Measurements from ENCODE around the gene ATP1A1.

The ATP1A1 gene

GRCh38 chr1:116346943-116347673 is 25.9 kb upstream of the ATP1A1 start:
- no peaks in the 10 kb centered on the region for H3K9me3 ChIP-seq (ENCODE audit: control insufficient read depth, insufficient read depth, low read length)
- no peak overlapping the region for H3K9ac ChIP-seq (ENCODE audit: low read depth, low read length)
- H3K36me3 ChIP-seq (ENCODE audit: control insufficient read depth, insufficient read depth, low read length) = no peaks in the 10 kb centered on the region
- H3K27me3 ChIP-seq (ENCODE audit: control insufficient read depth, insufficient read depth, low read length) = no peaks in the 10 kb centered on the region
- H3K4me1 ChIP-seq (ENCODE audit: control insufficient read depth, insufficient read depth, low read length) = peaks cover 3% of the 10 kb centered on the region
- H3K4me3 ChIP-seq (ENCODE audit: low read depth, low read length) = no peak overlapping the region

DNA sequence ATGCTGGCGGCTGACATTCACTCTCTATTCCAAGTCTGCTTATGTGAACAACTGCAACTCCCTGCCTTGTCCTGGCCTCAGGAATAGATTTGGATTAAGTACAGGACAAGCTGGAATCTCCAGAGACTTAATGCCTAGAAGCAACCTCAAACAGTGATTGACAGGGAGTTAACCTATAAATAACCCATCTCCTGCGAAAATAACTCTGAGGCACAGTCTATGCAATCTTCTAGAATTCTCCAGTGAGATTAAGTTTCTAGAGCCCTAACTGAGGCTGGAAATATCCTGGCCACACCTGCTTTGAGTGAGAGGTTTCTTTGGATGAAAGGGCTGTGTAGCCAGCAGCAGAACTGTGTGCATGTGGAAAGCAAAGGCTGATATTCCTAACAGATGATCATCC is 25.3 kb upstream of the ATP1A1 start:
- Histone ChIP-seq H3K36me3 (ENCODE audit: control insufficient read depth, insufficient read depth, low read length) (no peaks in the 10 kb centered on the region), H3K4me3 (ENCODE audit: low read depth, low read length) (no peak overlapping the region), H3K4me1 (ENCODE audit: control insufficient read depth, insufficient read depth, low read length) (peaks cover 3% of the 10 kb centered on the region), H3K27me3 (ENCODE audit: control insufficient read depth, insufficient read depth, low read length) (no peaks in the 10 kb centered on the region), H3K9me3 (ENCODE audit: control insufficient read depth, insufficient read depth, low read length) (no peaks in the 10 kb centered on the region), H3K9ac (ENCODE audit: low read depth, low read length) (no peak overlapping the region)

- Histone ChIP-seq H3K9ac (ENCODE audit: low read depth, low read length) (no peak overlapping the region), H3K4me3 (ENCODE audit: low read depth, low read length) (no peak overlapping the region), H3K36me3 (ENCODE audit: control insufficient read depth, insufficient read depth, low read length) (no peaks in the 10 kb centered on the region), H3K27me3 (ENCODE audit: control insufficient read depth, insufficient read depth, low read length) (no peaks in the 10 kb centered on the region), H3K4me1 (ENCODE audit: control insufficient read depth, insufficient read depth, low read length) (peaks cover 3% of the 10 kb centered on the region), H3K9me3 (ENCODE audit: control insufficient read depth, insufficient read depth, low read length) (no peaks in the 10 kb centered on the region)
These were observed 22.9 kb upstream of the ATP1A1 start for GRCh38 chr1:116350097-116350645.

DNA sequence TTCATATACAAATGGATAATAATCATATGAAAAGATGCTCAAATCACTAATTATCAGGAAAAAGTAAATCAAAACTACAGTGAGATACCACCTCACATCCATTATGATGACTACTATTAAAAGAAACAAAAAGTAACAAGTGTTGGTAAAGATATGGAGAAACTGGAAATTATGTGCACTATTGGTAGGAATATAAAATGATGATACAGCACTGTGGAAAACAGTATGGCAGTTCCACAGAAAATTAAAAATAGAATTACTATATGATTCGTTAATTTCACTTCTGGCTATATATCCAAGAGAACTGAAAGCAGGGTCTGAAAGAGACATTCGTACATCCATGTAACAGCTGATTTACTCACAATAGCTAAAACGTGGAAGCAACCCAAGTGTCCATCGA is 21.1 kb upstream of the ATP1A1 start:
- Histone ChIP-seq H3K9me3 (ENCODE audit: control insufficient read depth, insufficient read depth, low read length) (no peaks in the 10 kb centered on the region), H3K36me3 (ENCODE audit: control insufficient read depth, insufficient read depth, low read length) (no peaks in the 10 kb centered on the region), H3K9ac (ENCODE audit: low read depth, low read length) (no peak overlapping the region), H3K4me1 (ENCODE audit: control insufficient read depth, insufficient read depth, low read length) (peaks cover 1% of the 10 kb centered on the region), H3K4me3 (ENCODE audit: low read depth, low read length) (no peak overlapping the region), H3K27me3 (ENCODE audit: control insufficient read depth, insufficient read depth, low read length) (no peaks in the 10 kb centered on the region)

DNA sequence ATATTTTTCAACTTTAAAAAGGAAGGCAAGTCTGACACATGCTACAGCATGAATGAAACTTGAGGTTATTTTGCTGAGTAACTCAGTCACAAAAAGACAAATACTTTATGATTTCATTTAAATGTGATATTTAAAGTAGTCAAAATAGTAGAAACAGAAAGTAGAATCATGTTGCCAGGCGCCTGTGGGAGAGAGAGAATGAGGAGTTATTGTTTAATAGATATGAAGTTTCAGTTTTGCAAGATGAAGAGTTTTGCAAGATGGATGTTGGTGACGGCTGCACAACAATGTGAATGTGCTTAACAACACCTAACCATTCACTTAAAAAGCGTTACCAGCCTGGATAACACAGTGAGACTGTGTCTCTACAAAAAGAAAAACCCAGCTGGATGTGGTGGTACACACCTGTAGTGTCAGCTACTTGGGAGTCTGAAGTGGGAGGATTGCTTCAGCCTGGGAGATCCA is 20.7 kb upstream of the ATP1A1 start:
- Histone ChIP-seq H3K9me3 (ENCODE audit: control insufficient read depth, insufficient read depth, low read length) (no peaks in the 10 kb centered on the region), H3K9ac (ENCODE audit: low read depth, low read length) (no peak overlapping the region), H3K4me1 (ENCODE audit: control insufficient read depth, insufficient read depth, low read length) (no peaks in the 10 kb centered on the region), H3K4me3 (ENCODE audit: low read depth, low read length) (no peak overlapping the region), H3K27me3 (ENCODE audit: control insufficient read depth, insufficient read depth, low read length) (no peaks in the 10 kb centered on the region), H3K36me3 (ENCODE audit: control insufficient read depth, insufficient read depth, low read length) (no peaks in the 10 kb centered on the region)

GRCh38 chr1:116353155-116353554 is 19.9 kb upstream of the ATP1A1 start:
- no peaks in the 10 kb centered on the region for H3K36me3 ChIP-seq (ENCODE audit: control insufficient read depth, insufficient read depth, low read length)
- H3K4me3 ChIP-seq (ENCODE audit: low read depth, low read length) = no peak overlapping the region

DNA sequence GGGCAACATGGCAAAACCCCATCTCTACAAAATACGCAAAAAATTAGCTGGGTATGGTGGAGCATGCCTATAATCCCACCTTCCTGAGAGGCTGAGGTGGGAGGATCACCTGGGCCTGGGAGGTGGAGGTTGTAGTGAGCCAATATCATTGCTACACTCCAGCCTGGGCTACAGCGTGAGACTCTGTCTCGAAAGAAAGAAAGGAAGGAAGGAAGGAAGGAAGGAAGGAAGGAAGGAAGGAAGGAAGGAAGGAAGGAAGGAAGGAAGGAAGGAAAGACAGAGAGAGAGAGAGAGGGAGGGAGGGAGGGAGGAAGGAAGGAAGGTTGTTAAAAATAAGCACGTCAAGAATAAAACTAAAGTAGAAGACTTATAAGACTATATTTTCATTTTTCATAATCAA is 17.0 kb upstream of the ATP1A1 start:
- H3K36me3 ChIP-seq (ENCODE audit: control insufficient read depth, insufficient read depth, low read length) = no peaks in the 10 kb centered on the region
- H3K27me3 ChIP-seq (ENCODE audit: control insufficient read depth, insufficient read depth, low read length) = no peaks in the 10 kb centered on the region
- H3K9me3 ChIP-seq (ENCODE audit: control insufficient read depth, insufficient read depth, low read length) = no peaks in the 10 kb centered on the region
- no peak overlapping the region for H3K9ac ChIP-seq (ENCODE audit: low read depth, low read length)
- H3K4me1 ChIP-seq (ENCODE audit: control insufficient read depth, insufficient read depth, low read length) = no peaks in the 10 kb centered on the region
- H3K4me3 ChIP-seq (ENCODE audit: low read depth, low read length) = no peak overlapping the region

More at GRCh38 chr1:116353155-116353554, 19.9 kb upstream of the ATP1A1 start:
- no peaks in the 10 kb centered on the region for H3K4me1 ChIP-seq (ENCODE audit: control insufficient read depth, insufficient read depth, low read length)
- no peaks in the 10 kb centered on the region for H3K27me3 ChIP-seq (ENCODE audit: control insufficient read depth, insufficient read depth, low read length)
- H3K9ac ChIP-seq (ENCODE audit: low read depth, low read length) = no peak overlapping the region
- no peaks in the 10 kb centered on the region for H3K9me3 ChIP-seq (ENCODE audit: control insufficient read depth, insufficient read depth, low read length)

DNA sequence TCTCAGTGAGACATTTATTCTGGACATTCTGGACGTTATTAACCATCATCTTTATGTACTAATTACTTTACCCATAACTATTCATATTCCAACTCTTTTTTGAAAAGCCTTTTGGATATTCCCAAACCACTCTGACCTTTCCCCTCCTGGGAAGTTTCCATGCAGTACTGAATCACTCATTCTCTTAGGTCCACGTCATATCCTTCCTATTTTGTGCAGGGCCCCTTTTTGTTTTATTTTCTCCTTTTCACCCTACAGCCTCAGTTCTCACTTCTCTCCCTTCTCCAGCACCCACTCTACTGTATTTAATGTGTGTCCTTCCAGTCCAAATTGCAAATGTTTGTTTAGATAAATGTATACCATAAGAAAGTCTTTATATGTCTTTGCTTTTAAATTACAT is 16.4 kb upstream of the ATP1A1 start:
- Histone ChIP-seq H3K27me3 (ENCODE audit: control insufficient read depth, insufficient read depth, low read length) (no peaks in the 10 kb centered on the region), H3K4me3 (ENCODE audit: low read depth, low read length) (no peak overlapping the region), H3K9me3 (ENCODE audit: control insufficient read depth, insufficient read depth, low read length) (no peaks in the 10 kb centered on the region), H3K4me1 (ENCODE audit: control insufficient read depth, insufficient read depth, low read length) (no peaks in the 10 kb centered on the region), H3K9ac (ENCODE audit: low read depth, low read length) (no peak overlapping the region), H3K36me3 (ENCODE audit: control insufficient read depth, insufficient read depth, low read length) (no peaks in the 10 kb centered on the region)

GRCh38 chr1:116357487-116357886 is 15.6 kb upstream of the ATP1A1 start:
- Histone ChIP-seq H3K9me3 (ENCODE audit: control insufficient read depth, insufficient read depth, low read length) (no peaks in the 10 kb centered on the region), H3K36me3 (ENCODE audit: control insufficient read depth, insufficient read depth, low read length) (no peaks in the 10 kb centered on the region), H3K27me3 (ENCODE audit: control insufficient read depth, insufficient read depth, low read length) (no peaks in the 10 kb centered on the region), H3K9ac (ENCODE audit: low read depth, low read length) (no peak overlapping the region), H3K4me3 (ENCODE audit: low read depth, low read length) (no peak overlapping the region), H3K4me1 (ENCODE audit: control insufficient read depth, insufficient read depth, low read length) (no peaks in the 10 kb centered on the region)

DNA sequence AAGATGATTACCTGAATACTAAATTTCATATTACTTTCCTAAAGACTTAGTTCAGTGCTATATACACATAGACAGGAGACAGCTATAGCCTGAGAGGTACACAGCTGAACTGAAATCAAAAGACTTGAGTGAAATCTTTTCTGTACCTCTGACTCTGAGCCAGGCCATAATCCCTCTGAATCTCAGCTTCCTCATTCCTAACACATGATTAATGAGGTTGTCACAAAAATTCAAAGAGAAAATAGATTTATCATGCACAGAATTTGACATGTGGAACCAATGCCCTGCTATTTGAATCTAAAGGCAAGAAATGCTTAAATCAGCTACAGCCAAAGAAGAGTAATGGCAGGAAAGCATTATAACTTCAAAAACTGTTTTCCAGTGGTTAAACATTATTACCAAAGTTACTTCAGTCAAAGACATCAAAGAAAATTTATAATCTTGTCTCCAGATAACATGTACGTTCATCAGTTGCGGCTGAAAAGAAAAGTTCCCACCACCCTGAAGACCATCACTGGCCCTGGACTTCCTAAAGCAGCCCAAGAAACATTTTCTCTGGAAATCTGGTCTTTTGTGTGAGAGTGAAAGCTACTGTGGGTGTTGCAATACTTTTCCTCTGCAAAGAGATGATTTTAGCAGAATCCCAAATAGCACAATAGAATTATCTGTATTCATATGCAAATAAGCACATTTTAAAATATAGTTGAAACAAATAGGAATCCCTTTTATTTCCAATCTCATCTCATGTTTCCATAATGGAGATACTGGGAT is 13.8 kb upstream of the ATP1A1 start:
- no peak overlapping the region for H3K4me3 ChIP-seq (ENCODE audit: low read depth, low read length)
- H3K9me3 ChIP-seq (ENCODE audit: control insufficient read depth, insufficient read depth, low read length) = no peaks in the 10 kb centered on the region
- H3K9ac ChIP-seq (ENCODE audit: low read depth, low read length) = no peak overlapping the region
- no peaks in the 10 kb centered on the region for H3K4me1 ChIP-seq (ENCODE audit: control insufficient read depth, insufficient read depth, low read length)
- no peaks in the 10 kb centered on the region for H3K36me3 ChIP-seq (ENCODE audit: control insufficient read depth, insufficient read depth, low read length)
- H3K27me3 ChIP-seq (ENCODE audit: control insufficient read depth, insufficient read depth, low read length) = no peaks in the 10 kb centered on the region

GRCh38 chr1:116359871-116360270 is 13.2 kb upstream of the ATP1A1 start:
- no peaks in the 10 kb centered on the region for H3K9me3 ChIP-seq (ENCODE audit: control insufficient read depth, insufficient read depth, low read length)
- H3K9ac ChIP-seq (ENCODE audit: low read depth, low read length) = no peak overlapping the region
- H3K4me1 ChIP-seq (ENCODE audit: control insufficient read depth, insufficient read depth, low read length) = no peaks in the 10 kb centered on the region
- H3K27me3 ChIP-seq (ENCODE audit: control insufficient read depth, insufficient read depth, low read length) = no peaks in the 10 kb centered on the region
- no peak overlapping the region for H3K4me3 ChIP-seq (ENCODE audit: low read depth, low read length)
- no peaks in the 10 kb centered on the region for H3K36me3 ChIP-seq (ENCODE audit: control insufficient read depth, insufficient read depth, low read length)
